Loucy (cell line): ENCODE measurements around the gene KNG1.

ENCODE experiments used
- H2AFZ ChIP-seq: fragments of 200-600 bp; sonication (generic); 2 replicates; pipeline ENCODE4 v1.6.0; 2016; ENCODE audit warnings: antibody characterized with exemption, mild to moderate bottlenecking, low read length, moderate library complexity
- H3F3A ChIP-seq: fragments of 200-600 bp; 2 replicates; pipeline ENCODE4 v1.6.0; 2016; ENCODE audit warnings: antibody characterized with exemption, low read depth, mild to moderate bottlenecking
- H3K27me3 ChIP-seq: fragments of 200-600 bp; sonication (generic); 2 replicates; pipeline ENCODE4 v1.6.1; 2014; ENCODE audit warnings: low read length, mild to moderate bottlenecking; ENCODE audit not compliant: insufficient read depth, poor library complexity, severe bottlenecking
- H3K36me3 ChIP-seq: fragments of 200-600 bp; sonication (generic); 2 replicates; pipeline ENCODE4 v1.6.1; 2016; ENCODE audit warnings: low read length; ENCODE audit not compliant: insufficient read depth
- H3K4me1 ChIP-seq: fragments of 200-600 bp; sonication (generic); 2 replicates; pipeline ENCODE4 v1.5.1; 2014; ENCODE audit warnings: low read length, mild to moderate bottlenecking; ENCODE audit not compliant: insufficient read depth, poor library complexity, severe bottlenecking
- H3K4me2 ChIP-seq: fragments of 200-600 bp; sonication (generic); 2 replicates; pipeline ENCODE4 v1.6.0; 2014; ENCODE audit warnings: antibody characterized with exemption, low read length, low read depth, mild to moderate bottlenecking; ENCODE audit not compliant: poor library complexity, severe bottlenecking
- H3K4me3 ChIP-seq: fragments of 200-600 bp; sonication (generic); 2 replicates; pipeline ENCODE4 v1.5.1; 2014; ENCODE audit warnings: low read length, mild to moderate bottlenecking, mixed read lengths; ENCODE audit not compliant: poor library complexity, severe bottlenecking
- H3K79me2 ChIP-seq: fragments of 200-600 bp; sonication (generic); 2 replicates; pipeline ENCODE4 v1.6.1; 2014; ENCODE audit warnings: low read length; ENCODE audit not compliant: insufficient read depth
- H3K9ac ChIP-seq: fragments of 200-600 bp; sonication (generic); 2 replicates; pipeline ENCODE4 v1.6.0; 2014; ENCODE audit warnings: mild to moderate bottlenecking, low read depth, low read length, moderate library complexity; ENCODE audit not compliant: poor library complexity, severe bottlenecking
- H3K9me2 ChIP-seq: fragments of 200-600 bp; sonication (generic); replicated peaks from 2 replicates; pipeline ENCODE4 v1.6.1; 2016; ENCODE audit warnings: low read depth, low read length, mixed read lengths
- H3K9me3 ChIP-seq: fragments of 200-600 bp; sonication (generic); 2 replicates; pipeline ENCODE4 v1.6.1; 2014; ENCODE audit warnings: mild to moderate bottlenecking, antibody characterized with exemption, low read length, low read depth; ENCODE audit not compliant: insufficient read depth
- H4K20me1 ChIP-seq: fragments of 200-600 bp; sonication (generic); 2 replicates; pipeline ENCODE4 v1.6.0; 2014; ENCODE audit warnings: antibody characterized with exemption, low read length, mild to moderate bottlenecking; ENCODE audit not compliant: insufficient read depth, poor library complexity, severe bottlenecking
- CTCF ChIP-seq: fragments of 200-600 bp; sonication (generic); conservative IDR thresholded peaks from 2 replicates; pipeline ENCODE4 v1.5.1; 2014; ENCODE audit warnings: mild to moderate bottlenecking, antibody characterized with exemption, low read length
- EZH2phosphoT487 ChIP-seq: fragments of 200-600 bp; IDR thresholded peaks from 2 replicates; pipeline ENCODE4 v1.6.1; 2018; ENCODE audit warnings: antibody characterized with exemption, mild to moderate bottlenecking, moderate library complexity, borderline replicate concordance

KNG1 gene

GRCh38 chr3:186717039-186717457 lies at the start of gene KNG1:
Gene KNG1, plus strand, starts transcription at chr3:186717359. Its CDS starts 184 bp downstream, at chr3:186717543.
- no peak within 1 kb of the TSS for H3K4me3 ChIP-seq
- no peaks in the 10 kb centered on the region for H3F3A ChIP-seq
- H3K79me2 ChIP-seq: no peaks in the 10 kb centered on the region
- no peaks in the 10 kb centered on the region for H3K9me3 ChIP-seq
- H3K27me3 ChIP-seq: peaks cover 10% of the 10 kb centered on the region
- no peaks in the 10 kb centered on the region for H3K4me1 ChIP-seq
- H3K36me3 ChIP-seq: no peaks in the 10 kb centered on the region
- H3K9ac ChIP-seq: no peak within 1 kb of the TSS
- H3K9me2 ChIP-seq: no peaks in the 10 kb centered on the region
- no peak within 1 kb of the TSS for H2AFZ ChIP-seq
- no peaks in the 10 kb centered on the region for H4K20me1 ChIP-seq
- TF ChIP-seq CTCF (no peak), EZH2phosphoT487 (no peak)
- no peak within 1 kb of the TSS for H3K4me2 ChIP-seq

GRCh38 chr3:186668426-186668825 lies 48.7 kb upstream of the KNG1 start:
- Histone ChIP-seq H3K4me3 (no peak overlapping the region), H4K20me1 (no peaks in the 10 kb centered on the region), H3K36me3 (no peaks in the 10 kb centered on the region), H3K4me1 (no peaks in the 10 kb centered on the region), H3K9ac (no peak overlapping the region), H3K9me2 (no peaks in the 10 kb centered on the region), H3K4me2 (no peak overlapping the region), H3K79me2 (no peaks in the 10 kb centered on the region), H3F3A (no peaks in the 10 kb centered on the region), H3K9me3 (no peaks in the 10 kb centered on the region), H3K27me3 (no peaks in the 10 kb centered on the region), H2AFZ (no peak overlapping the region)
- TF ChIP-seq EZH2phosphoT487 (no peak), CTCF (no peak)

- no peaks in the 10 kb centered on the region for H3F3A ChIP-seq
- no peak for TF ChIP-seq EZH2phosphoT487
- H3K9me3 ChIP-seq: no peaks in the 10 kb centered on the region
- no peaks in the 10 kb centered on the region for H3K36me3 ChIP-seq
- no peaks in the 10 kb centered on the region for H4K20me1 ChIP-seq
- no peak overlapping the region for H3K9ac ChIP-seq
- no peak overlapping the region for H2AFZ ChIP-seq
- H3K4me3 ChIP-seq: no peak overlapping the region
- no peaks in the 10 kb centered on the region for H3K27me3 ChIP-seq
- no peak overlapping the region for H3K4me2 ChIP-seq
- no peaks in the 10 kb centered on the region for H3K9me2 ChIP-seq
- H3K79me2 ChIP-seq: no peaks in the 10 kb centered on the region
- no peaks in the 10 kb centered on the region for H3K4me1 ChIP-seq
Observed at GRCh38 chr3:186669378-186670084, 47.6 kb upstream of the KNG1 start.

- TF ChIP-seq EZH2phosphoT487 (no peak), CTCF (no peak)
- Histone ChIP-seq H3K27me3 (no peaks in the 10 kb centered on the region), H3K4me3 (no peak overlapping the region)
Observed at GRCh38 chr3:186670155-186670554, 47.0 kb upstream of the KNG1 start.

More at GRCh38 chr3:186670155-186670554, 47.0 kb upstream of the KNG1 start:
- Histone ChIP-seq H3K36me3 (no peaks in the 10 kb centered on the region), H2AFZ (no peak overlapping the region), H3K9me3 (no peaks in the 10 kb centered on the region), H3K9ac (no peak overlapping the region), H3K4me2 (no peak overlapping the region), H3F3A (no peaks in the 10 kb centered on the region), H4K20me1 (no peaks in the 10 kb centered on the region), H3K4me1 (no peaks in the 10 kb centered on the region), H3K79me2 (no peaks in the 10 kb centered on the region), H3K9me2 (no peaks in the 10 kb centered on the region)
